Right lobe of liver (tissue), 4 donors: ENCODE data around the gene NAA15.

Source experiments
- CTCF ChIP-seq, 4 donors: fragments of 200-600 bp in 3 of 4; fragments of 450-650 bp in 1 of 4; IDR thresholded peaks; one replicate each; pipeline versions ENCODE4 v1.5.1 to v1.8.0; 2016 to 2022; ENCODE audit warnings: antibody characterized with exemption in 4 of 4, mild to moderate bottlenecking in 2 of 4
- POLR2A ChIP-seq: fragments of 450-650 bp; IDR thresholded peaks from one replicate; pipeline ENCODE4 v1.6.1; 2017; ENCODE audit warnings: antibody characterized with exemption, mild to moderate bottlenecking
- donor health status: DM: no; HTN: no; CAD: no.
- donor health status: DM: no; HTN: no; CAD: no.
- donor health status: DM: no; HTN: yes; CAD: no.

- TF ChIP-seq CTCF (IDR thresholded peaks at IDR 0.05) = no peak
- TF ChIP-seq POLR2A = no peak
Measured at GRCh38 chr4:139266208-139266582, 35.1 kb upstream of the NAA15 start.
